H1 (cell line): ENCODE results near the gene RSU1. TPM values are rescaled to one million over a fixed set of nuclear protein-coding genes. Genes with fewer than 3 reads are reported as not detected.

ENCODE experiments used
- CTCF ChIA-PET: fragments of 300-600 bp; sonication (Branson Sonifier 250); formaldehyde crosslinking; loops from one replicate; lab custom pipeline; 2021; ENCODE audit not compliant: partially characterized antibody; lab: Charles Lee
- POLR2A ChIA-PET: fragments of 300-600 bp; sonication (Branson Sonifier 250); formaldehyde crosslinking; loops from one replicate; lab custom pipeline; 2021; ENCODE audit warnings: inconsistent platforms; ENCODE audit not compliant: partially characterized antibody; lab: Charles Lee
- DNase-seq, 2 experiments: peaks; one replicate each; pipeline versions ENCODE4 v3.0.0 to v3.0.0-alpha.2; 2010 to 2022; ENCODE audit warnings: low spot score in 2 of 2, low read depth in 1 of 2, mixed read lengths in 1 of 2
- FAIRE-seq: peaks from 2 replicates; lab custom pipeline; 2011; peaks lifted over from hg19 to GRCh38; lab: Jason Lieb, UNC
- H2AFZ ChIP-seq: 2 replicates; pipeline ENCODE4 v1.8.1; 2012; ENCODE audit warnings: low read length, inconsistent platforms
- H2AK5ac ChIP-seq: 2 replicates; pipeline ENCODE4 v1.6.1; 2013; ENCODE audit warnings: low read depth, low read length
- H2BK120ac ChIP-seq: replicated peaks from 2 replicates; pipeline ENCODE3; 2013; ENCODE audit warnings: low read depth, low read length, inconsistent platforms
- H2BK12ac ChIP-seq: 2 replicates; pipeline ENCODE4 v1.6.1; 2013; ENCODE audit warnings: low read depth, low read length
- H2BK15ac ChIP-seq: 2 replicates; pipeline ENCODE4 v1.6.1; 2013; ENCODE audit warnings: low read length
- H2BK20ac ChIP-seq: 2 replicates; pipeline ENCODE4 v1.6.1; 2013; ENCODE audit warnings: low read length
- H2BK5ac ChIP-seq: 2 replicates; pipeline ENCODE4 v1.6.1; 2013; ENCODE audit warnings: low read depth, low read length
- H3K14ac ChIP-seq: 2 replicates; pipeline ENCODE4 v1.6.1; 2013; ENCODE audit warnings: inconsistent platforms; ENCODE audit not compliant: insufficient read length
- H3K18ac ChIP-seq: 2 replicates; pipeline ENCODE4 v1.6.1; 2013; ENCODE audit warnings: low read length; ENCODE audit errors: extremely low read depth
- H3K23ac ChIP-seq: 2 replicates; pipeline ENCODE4 v1.6.1; 2013; ENCODE audit warnings: inconsistent platforms; ENCODE audit not compliant: insufficient read length
- H3K23me2 ChIP-seq: 2 replicates; pipeline ENCODE4 v1.6.1; 2013; ENCODE audit warnings: low read depth, low read length
- H3K27ac ChIP-seq: 2 replicates; pipeline ENCODE4 v1.6.1; 2011; ENCODE audit warnings: low read depth, low read length, inconsistent platforms
- H3K27me3 ChIP-seq, 4 experiments: replicated peaks in 1 of 4; 1 replicate in 1 of 4; 2 replicates in 3 of 4; pipeline versions ENCODE4 v1.6.1 to v1.8.1; 2011 to 2013; ENCODE audit warnings: low read length in 3 of 4, mild to moderate bottlenecking in 3 of 4, inconsistent platforms in 2 of 4, mixed read lengths in 2 of 4, moderate library complexity in 1 of 4; ENCODE audit not compliant: control insufficient read depth in 3 of 4, insufficient read depth in 3 of 4; ENCODE audit errors: extremely low read depth in 1 of 4
- H3K36me3 ChIP-seq, 4 experiments: 2 replicates each; pipeline versions ENCODE4 v1.6.1 to v1.8.1; 2011 to 2013; ENCODE audit warnings: mild to moderate bottlenecking in 4 of 4, low read length in 3 of 4, moderate library complexity in 2 of 4, control low read depth in 1 of 4, inconsistent platforms in 1 of 4; ENCODE audit not compliant: insufficient read depth in 4 of 4, control insufficient read depth in 2 of 4
- H3K4ac ChIP-seq: replicated peaks from 2 replicates; pipeline ENCODE3; 2013; ENCODE audit warnings: low read length, low read depth, mixed read lengths, inconsistent platforms; ENCODE audit not compliant: insufficient read length
- H3K4me1 ChIP-seq, 4 experiments: replicated peaks in 1 of 4; 1 replicate in 1 of 4; 2 replicates in 3 of 4; pipeline versions ENCODE4 v1.6.1 to v1.8.1; 2011 to 2013; ENCODE audit warnings: low read length in 3 of 4, inconsistent platforms in 2 of 4, mixed read lengths in 1 of 4; ENCODE audit not compliant: insufficient read depth in 4 of 4, control insufficient read depth in 3 of 4
- H3K4me2 ChIP-seq, 2 experiments: 2 replicates each; pipeline versions ENCODE4 v1.6.1 to v1.8.1; 2011 to 2013; ENCODE audit warnings: low read depth in 2 of 2, low read length in 2 of 2, control low read depth in 1 of 2, inconsistent platforms in 1 of 2, mild to moderate bottlenecking in 1 of 2; ENCODE audit not compliant: insufficient read depth in 1 of 2
- H3K4me3 ChIP-seq, 4 experiments: fragments of 200-600, 300-600 bp in 1 of 4; sonication (generic), shearing (Covaris generic), sonication (Bioruptor Twin) in 1 of 4; 2 replicates each; pipeline versions ENCODE4 v1.5.1 to v1.8.1; 2011 to 2016; ENCODE audit warnings: low read length in 4 of 4, low read depth in 3 of 4, control low read depth in 2 of 4, inconsistent platforms in 2 of 4, mild to moderate bottlenecking in 2 of 4, mixed read lengths in 1 of 4, moderate library complexity in 1 of 4; ENCODE audit not compliant: insufficient read depth in 2 of 4; ENCODE audit errors: extremely low read depth in 1 of 4
- H3K56ac ChIP-seq: replicated peaks from 2 replicates; pipeline ENCODE3; 2013; ENCODE audit warnings: low read depth, mild to moderate bottlenecking, mixed read lengths, low read length, inconsistent platforms; ENCODE audit not compliant: insufficient read length
- H3K79me1 ChIP-seq: 2 replicates; pipeline ENCODE4 v1.6.1; 2013; ENCODE audit warnings: low read depth, low read length, control low read depth
- H3K79me2 ChIP-seq, 2 experiments: 2 replicates each; pipeline versions ENCODE4 v1.6.1 to v1.8.1; 2012 to 2013; ENCODE audit warnings: low read length in 2 of 2, mild to moderate bottlenecking in 2 of 2, inconsistent platforms in 1 of 2; ENCODE audit not compliant: insufficient read depth in 2 of 2, control insufficient read depth in 1 of 2
- H3K9ac ChIP-seq, 4 experiments: replicated peaks in 1 of 4; 1 replicate in 1 of 4; 2 replicates in 3 of 4; pipeline versions ENCODE4 v1.6.1 to v1.8.1; 2011 to 2013; ENCODE audit warnings: low read depth in 3 of 4, low read length in 3 of 4, control low read depth in 2 of 4, mild to moderate bottlenecking in 2 of 4, moderate library complexity in 2 of 4, inconsistent platforms in 1 of 4; ENCODE audit errors: extremely low read depth in 1 of 4
- H3K9me3 ChIP-seq, 2 experiments: 2 replicates each; pipeline versions ENCODE4 v1.6.1 to v1.8.1; 2012 to 2013; ENCODE audit warnings: mild to moderate bottlenecking in 2 of 2, moderate library complexity in 2 of 2, control low read depth in 1 of 2, inconsistent platforms in 1 of 2, low read depth in 1 of 2, low read length in 1 of 2, mixed read lengths in 1 of 2; ENCODE audit not compliant: insufficient read depth in 2 of 2
- H4K20me1 ChIP-seq, 2 experiments: replicated peaks in 1 of 2; 2 replicates each; pipeline versions ENCODE3 to v1.8.1; 2011 to 2013; ENCODE audit warnings: inconsistent platforms in 2 of 2, low read length in 2 of 2, mild to moderate bottlenecking in 1 of 2; ENCODE audit not compliant: insufficient read depth in 2 of 2, control insufficient read depth in 1 of 2
- H4K5ac ChIP-seq: 2 replicates; pipeline ENCODE4 v1.6.1; 2013; ENCODE audit warnings: low read length, low read depth, mixed read lengths, inconsistent platforms; ENCODE audit not compliant: insufficient read length
- H4K8ac ChIP-seq: 2 replicates; pipeline ENCODE4 v1.8.0; 2013; ENCODE audit warnings: mild to moderate bottlenecking, moderate library complexity, low read length, inconsistent platforms; ENCODE audit not compliant: insufficient read depth; ENCODE audit errors: extremely low read depth
- H4K91ac ChIP-seq: replicated peaks from 2 replicates; pipeline ENCODE3; 2013; ENCODE audit warnings: low read length, mixed read lengths, inconsistent platforms; ENCODE audit not compliant: insufficient read length
- CEBPB ChIP-seq: IDR thresholded peaks from 2 replicates; pipeline ENCODE4 v1.6.1; 2012; ENCODE audit warnings: low read depth, low read length
- CTCF ChIP-seq, 3 experiments: IDR thresholded peaks; 1 replicate in 2 of 3; 2 replicates in 1 of 3; pipeline versions ENCODE4 v1.5.1 to v1.6.1; 2011; ENCODE audit warnings: low read length in 3 of 3, mild to moderate bottlenecking in 3 of 3, inconsistent platforms in 2 of 3, low read depth in 1 of 3, moderate library complexity in 1 of 3; ENCODE audit not compliant: insufficient read depth in 1 of 3; ENCODE audit errors: control extremely low read depth in 1 of 3
- GABPA ChIP-seq: IDR thresholded peaks from 2 replicates; pipeline ENCODE4 v1.6.1; 2011; ENCODE audit warnings: mild to moderate bottlenecking, low read length, moderate library complexity, borderline replicate concordance; ENCODE audit not compliant: insufficient read depth
- GTF2F1 ChIP-seq: IDR thresholded peaks from 2 replicates; pipeline ENCODE4 v1.6.1; 2012; ENCODE audit warnings: low read depth, low read length, improper control_type of control experiment, borderline replicate concordance
- KDM4A ChIP-seq: IDR thresholded peaks from one replicate; pipeline ENCODE4 v1.7.1; 2012; ENCODE audit warnings: low read depth, mild to moderate bottlenecking, moderate library complexity, low read length, inconsistent platforms; ENCODE audit not compliant: severe bottlenecking
- PHF8 ChIP-seq: fragments of 200-600 bp; sonication (generic); conservative IDR thresholded peaks from 2 replicates; pipeline ENCODE4 v1.7.1; 2012; ENCODE audit warnings: low read depth, mild to moderate bottlenecking, inconsistent platforms, low read length, moderate library complexity
- RNF2 ChIP-seq: fragments of 200-900, 300-1000 bp; sonication (generic); IDR thresholded peaks from 2 replicates; pipeline ENCODE4 v1.7.1; 2016; ENCODE audit warnings: borderline replicate concordance, low read depth, mild to moderate bottlenecking, antibody characterized with exemption, low read length; ENCODE audit not compliant: poor library complexity, severe bottlenecking; ENCODE audit errors: missing control alignments
- SIRT6 ChIP-seq: IDR thresholded peaks from one replicate; pipeline ENCODE4 v1.7.1; 2012; ENCODE audit warnings: low read length, inconsistent platforms
- SIX5 ChIP-seq: IDR thresholded peaks from 2 replicates; pipeline ENCODE4 v1.6.1; 2011; ENCODE audit warnings: mild to moderate bottlenecking, low read depth, low read length
- SRF ChIP-seq: IDR thresholded peaks from 2 replicates; pipeline ENCODE4 v1.6.1; 2011; ENCODE audit warnings: mild to moderate bottlenecking, low read depth, low read length, moderate library complexity
- WGBS, 2 experiments: shearing (Covaris generic) in 1 of 2; methylation state at CpG; one replicate each; pipeline versions ENCODE4 v1.1.6 to v1.1.7; 2013 to 2015; ENCODE audit warnings: low lambda C conversion rate in 2 of 2, mixed read lengths in 2 of 2, inconsistent platforms in 1 of 2, low coverage in 1 of 2, missing lambda C conversion rate in 1 of 2; ENCODE audit not compliant: insufficient replicate concordance in 2 of 2, insufficient coverage in 1 of 2, insufficient read length in 1 of 2; ENCODE audit errors: extremely low coverage in 1 of 2, missing lambda C conversion rate in 1 of 2; 5-methylcytosine and 5-hydroxymethylcytosine counted together
- polyA plus RNA-seq, 7 experiments: library from polyadenylated mRNA; depleted of rRNA in 3 of 7; stranded (reverse) in 5 of 7; unstranded in 2 of 7; fragments of >200 nt in 5 of 7; fragments of 200-250 nt in 2 of 7; gene quantifications; 1 replicate in 5 of 7; 2 replicates in 1 of 7; 4 replicates in 1 of 7; pipeline versions ENCODE4 v1.2.1 to v1.2.3, GENCODE V29; 2011 to 2013; ENCODE audit warnings: missing spikeins in 2 of 7, mixed read lengths in 2 of 7
- total RNA-seq: library from RNA; stranded (reverse); fragmentation: NEBNext Ultra II Directional; extraction: Animal tissue kit (Norgen Biotek cat#: 25700); gene quantifications from 2 replicates; pipeline ENCODE4 v1.2.1, GENCODE V29; 2021

Gene RSU1
- total and polyA plus RNA-seq, 2 of the 8 experiments (the other 6 are each of a cell fraction or from before 2014, with no cell fraction given) = 50.0 to 68.2 TPM

DNA sequence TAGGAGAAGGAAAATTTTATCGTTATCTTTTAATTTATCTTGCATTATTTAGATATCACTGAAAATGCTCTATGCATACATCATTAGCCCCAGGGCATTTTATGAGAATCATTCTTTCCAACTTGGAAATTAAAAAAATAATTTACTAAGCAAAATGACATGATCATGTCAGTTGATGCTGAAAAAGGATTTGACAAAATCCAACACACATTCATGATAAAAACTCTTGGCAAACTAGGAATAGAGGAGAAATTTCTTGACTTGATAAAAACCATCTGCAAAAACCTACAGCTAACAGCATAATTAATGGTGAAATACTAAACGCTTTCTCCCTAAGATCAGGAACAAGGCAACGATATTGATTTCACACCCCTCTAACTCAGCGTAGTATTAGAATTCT, 40.2 kb upstream of the RSU1 start:
- DNase-seq = no peak
- TF ChIP-seq CEBPB = no peak
- no peak for TF ChIP-seq PHF8
- no peak for TF ChIP-seq GTF2F1
- no peak for TF ChIP-seq KDM4A
- no peak for TF ChIP-seq SRF
- TF ChIP-seq GABPA = no peak
- no peak for TF ChIP-seq SIRT6
- TF ChIP-seq CTCF (IDR thresholded peaks at IDR 0.05; ENCODE audit: control extremely low read depth in 1 of 3, insufficient read depth in 1 of 3, low read depth in 1 of 3, low read length in 3 of 3) = no peak
- TF ChIP-seq SIX5 = no peak
- no peak for TF ChIP-seq RNF2
- no peak overlapping the region for H2BK20ac ChIP-seq
- FAIRE-seq = no peak
- no peak overlapping the region for H2BK12ac ChIP-seq
- H3K4me3 ChIP-seq = no peak overlapping the region
- no peak overlapping the region for H3K14ac ChIP-seq
- H2AK5ac ChIP-seq = no peak overlapping the region
- no peak overlapping the region for H2BK15ac ChIP-seq
- H3K27me3 ChIP-seq = no peaks in the 10 kb centered on the region
- ChIA-PET POLR2A (no interaction called here), CTCF (interaction anchor here (0.6 to 3.4 kb wide), 6 partner anchors 10 to 924 kb away, joined by 3 to 9 read pairs (median 4); no protein-coding TSS in a partner anchor)
- no peaks in the 10 kb centered on the region for H3K79me1 ChIP-seq
- peaks cover 0 to 3% (median 0%) of the 10 kb centered on the region in 4 experiments; a peak in 2 of 7 replicates for H3K4me1 ChIP-seq
- no peak overlapping the region for H4K8ac ChIP-seq
- no peak overlapping the region for H4K91ac ChIP-seq
- no peaks in the 10 kb centered on the region for H3K36me3 ChIP-seq
- no peak overlapping the region for H3K18ac ChIP-seq
- no peaks in the 10 kb centered on the region for H4K20me1 ChIP-seq
- no peak overlapping the region for H4K5ac ChIP-seq
- WGBS, 2 experiments = 91% methylated on average over 4 of the region's 4 CpGs; no CpG with 5 or more reads in 1 of the 2 experiments
- H3K4me2 ChIP-seq = no peak overlapping the region
- H3K4ac ChIP-seq = no peak overlapping the region
- H3K79me2 ChIP-seq = no peaks in the 10 kb centered on the region
- no peak overlapping the region for H3K23ac ChIP-seq
- no peaks in the 10 kb centered on the region for H3K23me2 ChIP-seq
- H2AFZ ChIP-seq = no peak overlapping the region
- no peaks in the 10 kb centered on the region for H3K9me3 ChIP-seq
- no peak overlapping the region for H3K56ac ChIP-seq
- no peak overlapping the region for H3K9ac ChIP-seq
- no peak overlapping the region for H3K27ac ChIP-seq
- no peak overlapping the region for H2BK120ac ChIP-seq
- no peak overlapping the region for H2BK5ac ChIP-seq
